ENCODE results near the gene LETM1. TPM values are rescaled to one million over a fixed set of nuclear protein-coding genes. Genes with fewer than 3 reads are reported as not detected.
A peak's percentile ranks its signal among the peaks of the same experiment; 100 is the strongest.
"Not testable (repeated sequence)": the region's sequence is repeated elsewhere in the genome, so short reads cannot be mapped to it uniquely, and the experiment has no call there.

Gene LETM1
- total and polyA plus RNA-seq, 3 experiments from 2014 or later, result 15.5 to 87.3 (median 85.4) TPM

DNA sequence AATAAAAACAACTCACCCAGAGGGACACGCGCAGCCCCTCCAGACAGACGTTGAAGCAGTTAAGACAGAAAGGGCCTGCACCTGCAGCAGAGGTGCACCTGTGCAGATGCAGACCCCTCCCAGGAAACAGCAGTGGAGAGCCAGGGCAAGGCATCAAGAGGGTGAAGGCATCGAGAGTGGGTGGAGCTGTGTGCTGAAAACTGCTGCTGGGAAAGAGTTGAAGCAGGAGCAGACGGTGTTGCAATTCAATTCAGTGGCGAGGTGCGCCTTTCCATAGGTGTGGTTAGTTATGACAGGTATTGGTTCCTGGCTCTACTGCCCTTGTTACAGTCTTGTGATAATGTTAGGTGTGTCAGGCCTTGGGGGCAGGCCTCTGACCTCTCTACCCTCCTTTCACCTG lies 16.7 kb downstream of the LETM1 start:
- Histone ChIP-seq H3K27me3 (ENCODE audit: insufficient read depth, low read length, poor library complexity, severe bottlenecking) (no peaks in the 10 kb centered on the region), H3K36me3 (ENCODE audit: insufficient read depth, low read length) (peaks cover 41% of the 10 kb centered on the region), H3K9me3 (ENCODE audit: low read length) (no peaks in the 10 kb centered on the region), H3K4me1 (ENCODE audit: insufficient read depth, low read length) (no peaks in the 10 kb centered on the region), H3K4me3 (ENCODE audit: low read length) (no peak overlapping the region), H3K27ac (ENCODE audit: low read depth, low read length) (no peak overlapping the region)
- Mint-ChIP-seq H3K27me3 (no peaks in the 10 kb centered on the region), H3K36me3 (peaks cover 3 to 85% (median 12%) of the 10 kb centered on the region in 3 donors), H3K4me3 (no peak overlapping the region), H3K9me3 (no peaks in the 10 kb centered on the region), H3K27ac (peak overlapping the region in 1 of 8 donors; percentile 33), H3K4me1 (peaks cover 10 to 15% (median 13%) of the 10 kb centered on the region in 3 donors)
- no peak for DNase-seq
- ChIA-PET CTCF (interaction anchor here (0.7 kb wide), 1 partner anchor 703 kb away, joined by 3 read pairs; no protein-coding TSS in a partner anchor), POLR2A (no interaction called here)

DNA sequence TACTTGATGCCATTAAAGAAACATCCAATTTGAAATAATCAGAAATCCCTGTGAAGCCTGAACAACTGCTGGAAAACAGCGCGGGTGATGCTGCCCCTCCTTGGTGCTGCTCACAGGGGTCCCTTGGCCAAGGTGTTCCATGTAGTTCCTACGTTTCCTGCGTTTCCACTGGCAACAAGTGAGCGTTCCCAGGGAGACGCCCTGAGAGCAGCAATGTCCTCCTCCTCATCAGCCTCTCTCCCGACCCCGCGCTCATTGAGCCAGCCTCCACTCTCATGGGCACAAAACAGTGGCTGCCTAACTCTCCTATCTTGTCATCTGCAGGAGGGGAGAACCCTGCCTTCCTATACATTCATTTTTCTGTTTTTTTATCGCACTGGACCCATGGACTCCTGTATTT lies 18.9 kb downstream of the LETM1 start:
- Histone ChIP-seq H3K27ac (ENCODE audit: low read depth, low read length) (no peak overlapping the region), H3K4me3 (ENCODE audit: low read length) (no peak overlapping the region), H3K4me1 (ENCODE audit: insufficient read depth, low read length) (no peaks in the 10 kb centered on the region), H3K36me3 (ENCODE audit: insufficient read depth, low read length) (peaks cover 30% of the 10 kb centered on the region), H3K27me3 (ENCODE audit: insufficient read depth, low read length, poor library complexity, severe bottlenecking) (no peaks in the 10 kb centered on the region), H3K9me3 (ENCODE audit: low read length) (no peaks in the 10 kb centered on the region)
- POLR2A ChIA-PET, result no interaction called here
- no peak overlapping the region for H3K4me3 Mint-ChIP-seq
- DNase-seq, result no peak
- H3K27ac Mint-ChIP-seq, result peak overlapping the region in 1 of 8 donors; percentile 73
- peaks cover 5 to 6% (median 6%) of the 10 kb centered on the region in 3 donors for H3K4me1 Mint-ChIP-seq
- peaks cover 3 to 83% (median 8%) of the 10 kb centered on the region in 3 donors for H3K36me3 Mint-ChIP-seq
- CTCF ChIA-PET, result no interaction called here
- no peaks in the 10 kb centered on the region for H3K9me3 Mint-ChIP-seq
- H3K27me3 Mint-ChIP-seq, result no peaks in the 10 kb centered on the region

DNA sequence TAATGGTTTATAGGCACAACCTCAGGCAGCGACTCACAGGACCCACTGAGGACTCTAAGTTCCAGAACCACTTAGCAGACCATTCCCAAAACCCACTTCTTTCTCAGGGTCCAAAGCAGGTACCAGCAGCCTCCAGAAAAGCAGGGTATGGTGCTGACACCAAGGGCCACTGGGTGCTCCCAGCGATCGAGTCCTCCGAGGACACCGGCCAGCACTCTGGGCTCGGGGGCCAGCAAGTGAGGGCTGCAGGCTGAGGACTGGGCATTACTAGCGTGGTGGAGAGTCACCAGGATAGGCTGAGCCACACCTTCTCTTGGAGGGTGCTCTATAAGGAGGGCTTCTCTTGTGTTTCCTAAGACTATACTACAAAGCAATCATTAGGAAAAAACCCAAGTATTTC lies 19.3 kb downstream of the LETM1 start:
- no peak overlapping the region for H3K27ac ChIP-seq (ENCODE audit: low read depth, low read length)
- no peaks in the 10 kb centered on the region for H3K4me1 ChIP-seq (ENCODE audit: insufficient read depth, low read length)
- H3K27ac Mint-ChIP-seq, result no peak overlapping the region
- H3K36me3 Mint-ChIP-seq, result peaks cover 4 to 83% (median 9%) of the 10 kb centered on the region in 3 donors
- peaks cover under 1 to 5% (median 2%) of the 10 kb centered on the region in 3 donors for H3K4me1 Mint-ChIP-seq
- no peaks in the 10 kb centered on the region for H3K9me3 ChIP-seq (ENCODE audit: low read length)
- H3K9me3 Mint-ChIP-seq, result no peaks in the 10 kb centered on the region
- DNase-seq, result no peak
- no peak overlapping the region for H3K4me3 Mint-ChIP-seq
- no peaks in the 10 kb centered on the region for H3K27me3 Mint-ChIP-seq
- no peaks in the 10 kb centered on the region for H3K27me3 ChIP-seq (ENCODE audit: insufficient read depth, low read length, poor library complexity, severe bottlenecking)
- ChIA-PET POLR2A (no interaction called here), CTCF (no interaction called here)
- peaks cover 30% of the 10 kb centered on the region for H3K36me3 ChIP-seq (ENCODE audit: insufficient read depth, low read length)
- H3K4me3 ChIP-seq (ENCODE audit: low read length), result no peak overlapping the region

DNA sequence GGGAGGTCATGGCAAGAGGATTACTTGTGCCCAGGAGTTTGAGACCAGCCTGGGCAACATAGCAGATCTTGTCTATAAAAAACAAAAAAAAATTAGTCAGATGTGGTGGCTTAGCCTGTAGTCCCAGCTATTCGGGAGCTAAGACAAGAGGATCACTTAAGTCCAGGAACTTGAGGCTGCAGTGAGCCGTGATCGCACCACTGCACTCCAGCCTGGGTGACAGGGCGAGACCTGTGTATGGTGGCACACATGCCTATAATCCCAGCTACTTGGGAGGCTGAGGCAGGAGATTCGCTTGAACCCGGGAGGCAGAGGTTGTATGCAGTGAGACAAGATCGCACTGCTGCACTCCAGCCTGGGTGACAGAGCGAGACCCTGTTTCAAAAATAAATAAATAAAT lies 20.1 kb downstream of the LETM1 start:
- H3K4me1 ChIP-seq (ENCODE audit: insufficient read depth, low read length); H3K4me3 ChIP-seq (ENCODE audit: low read length); POLR2A ChIA-PET; H3K4me3 Mint-ChIP-seq; H3K27me3 Mint-ChIP-seq; H3K4me1 Mint-ChIP-seq; H3K27ac ChIP-seq (ENCODE audit: low read depth, low read length); H3K9me3 Mint-ChIP-seq; H3K27me3 ChIP-seq (ENCODE audit: insufficient read depth, low read length, poor library complexity, severe bottlenecking); DNase-seq; H3K9me3 ChIP-seq (ENCODE audit: low read length); H3K27ac Mint-ChIP-seq: not testable (repeated sequence)
- H3K36me3 ChIP-seq (ENCODE audit: insufficient read depth, low read length), result peaks cover 26% of the 10 kb centered on the region
- CTCF ChIA-PET, result interaction anchor here (0.6 kb wide), 1 partner anchor 1143 kb away, joined by 3 read pairs; no protein-coding TSS in a partner anchor
- H3K36me3 Mint-ChIP-seq, result peaks cover 6 to 82% (median 10%) of the 10 kb centered on the region in 3 donors

DNA sequence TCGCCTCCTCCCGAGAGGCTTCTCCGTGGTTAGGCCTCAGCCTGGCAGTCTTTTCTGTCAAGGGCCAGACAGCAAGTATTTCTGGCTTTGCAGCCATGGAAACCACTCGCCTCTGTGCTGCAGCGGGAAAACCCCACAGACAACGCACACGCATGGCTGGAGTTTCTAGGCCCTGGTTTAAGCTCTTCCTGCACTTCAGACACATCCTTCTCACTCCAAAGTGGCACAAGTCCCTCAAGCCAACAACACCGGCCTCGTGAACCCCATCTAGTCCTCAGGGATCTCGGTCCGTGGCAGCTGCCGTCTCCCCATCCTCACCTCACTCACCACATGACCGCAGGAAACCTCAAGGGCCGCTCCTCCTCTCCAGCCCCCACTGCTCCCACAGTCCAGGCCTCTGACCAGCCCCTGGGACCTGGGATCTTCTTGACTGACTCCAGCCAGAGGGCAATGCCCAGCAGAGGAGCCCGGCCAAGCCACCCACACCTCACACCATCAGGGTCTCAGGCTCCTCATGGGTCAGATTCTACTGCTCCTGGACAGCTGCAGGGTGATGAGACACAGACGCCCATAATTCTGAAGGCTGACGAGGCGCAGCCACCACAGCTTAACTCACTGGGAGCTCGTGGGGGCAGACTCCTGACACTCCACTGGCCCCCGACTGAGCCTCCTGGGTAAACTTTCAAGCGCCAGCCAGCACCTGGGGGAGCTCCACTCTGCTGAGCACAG lies 21.7 kb downstream of the LETM1 start:
- Mint-ChIP-seq H3K27me3 (no peaks in the 10 kb centered on the region), H3K27ac (peak overlapping the region in 2 of 8 donors; percentile 48 to 66)

DNA sequence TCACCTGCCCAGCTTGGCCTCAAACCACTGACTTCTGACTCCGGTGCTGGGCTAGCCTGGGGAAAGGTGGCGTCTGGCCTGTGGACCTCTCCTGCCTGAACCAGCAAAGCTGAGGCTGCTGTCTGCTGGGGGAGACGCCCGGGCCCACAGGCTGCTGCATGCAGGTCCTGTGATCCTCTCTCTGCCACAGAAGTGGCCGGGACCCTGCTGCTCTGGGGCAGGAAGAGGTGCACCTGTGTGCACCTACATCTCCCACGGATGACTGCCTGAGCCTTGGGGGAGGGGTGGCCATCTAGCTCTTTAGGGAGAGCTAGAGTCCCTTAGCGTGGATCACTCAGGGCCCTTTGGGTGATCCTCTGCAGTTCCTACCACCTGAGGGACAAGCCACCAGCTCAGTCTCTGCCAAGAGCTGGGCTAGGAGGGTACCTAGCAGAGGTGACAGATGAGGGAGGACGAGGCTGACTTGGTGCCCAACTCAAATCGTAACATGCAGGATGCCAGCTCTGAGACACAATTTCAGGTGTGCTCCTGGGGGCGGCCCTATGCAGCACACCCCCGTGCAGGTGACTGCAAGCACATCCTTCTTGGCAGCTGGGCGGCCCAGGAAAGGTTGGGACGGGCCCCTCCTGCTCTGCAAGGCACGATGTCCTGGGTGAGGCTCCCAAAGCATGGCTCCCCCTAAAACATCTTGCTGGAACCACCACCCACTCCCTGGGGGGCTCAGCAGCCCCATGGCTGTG lies 22.5 kb downstream of the LETM1 start:
- CTCF ChIA-PET, result interaction anchor here (1.0 kb wide), 1 partner anchor 66 kb away, joined by 3 read pairs; no protein-coding TSS in a partner anchor
- Mint-ChIP-seq H3K27me3 (no peaks in the 10 kb centered on the region), H3K4me1 (peaks cover 0 to 7% (median 7%) of the 10 kb centered on the region in 3 donors), H3K9me3 (no peaks in the 10 kb centered on the region), H3K27ac (no peak overlapping the region), H3K4me3 (no peak overlapping the region), H3K36me3 (peaks cover 6 to 76% (median 12%) of the 10 kb centered on the region in 3 donors)
- H3K36me3 ChIP-seq (ENCODE audit: insufficient read depth, low read length), result peaks cover 19% of the 10 kb centered on the region
- H3K4me1 ChIP-seq (ENCODE audit: insufficient read depth, low read length), result no peaks in the 10 kb centered on the region
- H3K4me3 ChIP-seq (ENCODE audit: low read length), result no peak overlapping the region
- no peaks in the 10 kb centered on the region for H3K27me3 ChIP-seq (ENCODE audit: insufficient read depth, low read length, poor library complexity, severe bottlenecking)
- no peak overlapping the region for H3K27ac ChIP-seq (ENCODE audit: low read depth, low read length)
- DNase-seq, result no peak
- POLR2A ChIA-PET, result no interaction called here
- no peaks in the 10 kb centered on the region for H3K9me3 ChIP-seq (ENCODE audit: low read length)

More for the DNA sequence above, 21.7 kb downstream of the LETM1 start:
- H3K36me3 ChIP-seq (ENCODE audit: insufficient read depth, low read length), result peaks cover 22% of the 10 kb centered on the region
- Mint-ChIP-seq H3K4me1 (peaks cover 0 to 9% (median 7%) of the 10 kb centered on the region in 3 donors), H3K9me3 (no peaks in the 10 kb centered on the region), H3K36me3 (peaks cover 6 to 82% (median 14%) of the 10 kb centered on the region in 3 donors), H3K4me3 (no peak overlapping the region)
- no peak overlapping the region for H3K4me3 ChIP-seq (ENCODE audit: low read length)
- no peaks in the 10 kb centered on the region for H3K4me1 ChIP-seq (ENCODE audit: insufficient read depth, low read length)
- H3K27me3 ChIP-seq (ENCODE audit: insufficient read depth, low read length, poor library complexity, severe bottlenecking), result no peaks in the 10 kb centered on the region
- CTCF ChIA-PET, result interaction anchor here (1.0 to 1.1 kb wide), 2 partner anchors 23 to 65 kb away, joined by 3 read pairs; no protein-coding TSS in a partner anchor
- no peak for DNase-seq
- H3K27ac ChIP-seq (ENCODE audit: low read depth, low read length), result no peak overlapping the region
- no peaks in the 10 kb centered on the region for H3K9me3 ChIP-seq (ENCODE audit: low read length)
- POLR2A ChIA-PET, result no interaction called here

DNA sequence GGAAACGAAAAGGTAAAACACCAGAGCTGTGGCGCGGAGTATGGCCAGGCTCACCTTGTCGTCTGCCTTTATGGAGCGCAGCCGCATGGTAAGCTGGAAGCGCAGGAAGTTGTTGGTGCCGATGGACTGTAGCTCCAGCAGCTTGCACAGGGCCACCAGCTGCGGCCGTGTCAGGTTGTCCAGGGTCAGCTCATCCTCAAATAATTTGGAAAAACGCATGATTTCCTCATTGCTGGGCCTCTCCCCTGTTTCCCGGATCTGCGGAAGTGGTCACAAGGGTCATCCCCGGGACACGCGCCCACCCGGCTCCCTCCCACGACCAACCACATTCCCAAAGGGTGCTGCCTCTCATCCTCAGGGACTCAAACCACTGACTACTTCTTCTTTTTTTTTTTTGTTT lies 23.3 kb downstream of the LETM1 start:
- H3K4me3 Mint-ChIP-seq, result no peak overlapping the region
- DNase-seq, result no peak
- Histone ChIP-seq H3K4me1 (ENCODE audit: insufficient read depth, low read length) (no peaks in the 10 kb centered on the region), H3K27ac (ENCODE audit: low read depth, low read length) (no peak overlapping the region), H3K36me3 (ENCODE audit: insufficient read depth, low read length) (peaks cover 19% of the 10 kb centered on the region), H3K9me3 (ENCODE audit: low read length) (no peaks in the 10 kb centered on the region), H3K4me3 (ENCODE audit: low read length) (no peak overlapping the region), H3K27me3 (ENCODE audit: insufficient read depth, low read length, poor library complexity, severe bottlenecking) (no peaks in the 10 kb centered on the region)
- no peaks in the 10 kb centered on the region for H3K27me3 Mint-ChIP-seq
- peaks cover 0 to 7% (median 7%) of the 10 kb centered on the region in 3 donors for H3K4me1 Mint-ChIP-seq
- ChIA-PET CTCF (interaction anchor here (1.0 kb wide), 1 partner anchor 10 kb away, joined by 3 read pairs; no protein-coding TSS in a partner anchor), POLR2A (no interaction called here)
- H3K9me3 Mint-ChIP-seq, result no peaks in the 10 kb centered on the region
- H3K27ac Mint-ChIP-seq, result no peak overlapping the region
- H3K36me3 Mint-ChIP-seq, result peaks cover 6 to 72% (median 12%) of the 10 kb centered on the region in 3 donors

DNA sequence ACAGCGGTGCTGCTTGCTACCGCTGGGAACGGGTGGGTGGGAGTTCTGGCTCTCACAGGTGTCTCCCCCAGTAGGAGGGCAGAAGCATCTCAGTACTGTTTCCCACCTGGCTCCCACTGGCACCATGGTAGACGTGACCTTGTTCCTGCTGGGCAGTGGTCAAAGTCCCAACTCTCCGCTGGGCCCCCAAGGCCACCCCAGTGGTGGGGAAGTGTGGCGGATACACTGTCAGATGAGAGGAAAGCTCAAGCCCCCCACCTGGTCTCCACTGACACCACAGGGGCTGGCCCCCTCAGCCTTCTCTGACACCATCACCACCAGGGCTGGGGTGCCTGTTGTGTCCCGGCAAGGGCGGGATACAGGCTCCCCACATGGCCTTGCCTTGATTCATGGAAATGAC lies 24.6 kb downstream of the LETM1 start:
- peak overlapping the region in 1 of 8 donors; percentile 85 for H3K27ac Mint-ChIP-seq
- no peaks in the 10 kb centered on the region for H3K27me3 ChIP-seq (ENCODE audit: insufficient read depth, low read length, poor library complexity, severe bottlenecking)
- H3K4me1 ChIP-seq (ENCODE audit: insufficient read depth, low read length), result no peaks in the 10 kb centered on the region
- H3K4me3 Mint-ChIP-seq, result no peak overlapping the region
- H3K4me1 Mint-ChIP-seq, result peaks cover 0 to 7% (median 6%) of the 10 kb centered on the region in 3 donors
- H3K9me3 Mint-ChIP-seq, result no peaks in the 10 kb centered on the region
- peaks cover 6 to 69% (median 17%) of the 10 kb centered on the region in 3 donors for H3K36me3 Mint-ChIP-seq
- H3K9me3 ChIP-seq (ENCODE audit: low read length), result no peaks in the 10 kb centered on the region
- peaks cover 12% of the 10 kb centered on the region for H3K36me3 ChIP-seq (ENCODE audit: insufficient read depth, low read length)
- DNase-seq, result no peak
- no peak overlapping the region for H3K4me3 ChIP-seq (ENCODE audit: low read length)
- POLR2A ChIA-PET, result no interaction called here
- H3K27ac ChIP-seq (ENCODE audit: low read depth, low read length), result no peak overlapping the region
- H3K27me3 Mint-ChIP-seq, result no peaks in the 10 kb centered on the region
- CTCF ChIA-PET, result interaction anchor here (1.5 kb wide), 1 partner anchor 24 kb away, joined by 3 read pairs; no protein-coding TSS in a partner anchor

Data from CD8-positive, alpha-beta memory T cell (primary cell).